ENCODE results near the gene EIF4G3. TPM values are rescaled to one million over a fixed set of nuclear protein-coding genes. Genes with fewer than 3 reads are reported as not detected.

EIF4G3 gene
- total RNA-seq, 1 experiment from 2014 or later = 87.6 TPM

GRCh38 chr1:21099869-21100131 lies 76.9 kb downstream of the EIF4G3 start:
- no TSS peak for BruUV-seq (replicated peaks)
- no peak for DNase-seq (ENCODE audit: unreplicated experiment)
- Mint-ChIP-seq H3K4me3 (ENCODE audit: unreplicated experiment) (no peak overlapping the region), H3K27ac (ENCODE audit: low read depth, unreplicated experiment) (no peak overlapping the region), H3K9me3 (ENCODE audit: unreplicated experiment) (no peaks in the 10 kb centered on the region), H3K4me1 (ENCODE audit: insufficient read depth, unreplicated experiment) (peaks cover 17% of the 10 kb centered on the region), H3K36me3 (ENCODE audit: insufficient read depth, unreplicated experiment) (peaks cover 34% of the 10 kb centered on the region), H3K27me3 (ENCODE audit: insufficient read depth, unreplicated experiment) (no peaks in the 10 kb centered on the region)
- ChIA-PET POLR2A (no interaction called here), CTCF (no interaction called here)
- TF ChIP-seq, protein P1, sequence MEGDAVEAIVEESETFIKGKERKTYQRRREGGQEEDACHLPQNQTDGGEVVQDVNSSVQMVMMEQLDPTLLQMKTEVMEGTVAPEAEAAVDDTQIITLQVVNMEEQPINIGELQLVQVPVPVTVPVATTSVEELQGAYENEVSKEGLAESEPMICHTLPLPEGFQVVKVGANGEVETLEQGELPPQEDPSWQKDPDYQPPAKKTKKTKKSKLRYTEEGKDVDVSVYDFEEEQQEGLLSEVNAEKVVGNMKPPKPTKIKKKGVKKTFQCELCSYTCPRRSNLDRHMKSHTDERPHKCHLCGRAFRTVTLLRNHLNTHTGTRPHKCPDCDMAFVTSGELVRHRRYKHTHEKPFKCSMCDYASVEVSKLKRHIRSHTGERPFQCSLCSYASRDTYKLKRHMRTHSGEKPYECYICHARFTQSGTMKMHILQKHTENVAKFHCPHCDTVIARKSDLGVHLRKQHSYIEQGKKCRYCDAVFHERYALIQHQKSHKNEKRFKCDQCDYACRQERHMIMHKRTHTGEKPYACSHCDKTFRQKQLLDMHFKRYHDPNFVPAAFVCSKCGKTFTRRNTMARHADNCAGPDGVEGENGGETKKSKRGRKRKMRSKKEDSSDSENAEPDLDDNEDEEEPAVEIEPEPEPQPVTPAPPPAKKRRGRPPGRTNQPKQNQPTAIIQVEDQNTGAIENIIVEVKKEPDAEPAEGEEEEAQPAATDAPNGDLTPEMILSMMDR (IDR thresholded peaks at IDR 0.05; ENCODE audit: unreplicated experiment) = no peak
- intact Hi-C loops (cut with micrococcal nuclease) = no loop called here

DNA sequence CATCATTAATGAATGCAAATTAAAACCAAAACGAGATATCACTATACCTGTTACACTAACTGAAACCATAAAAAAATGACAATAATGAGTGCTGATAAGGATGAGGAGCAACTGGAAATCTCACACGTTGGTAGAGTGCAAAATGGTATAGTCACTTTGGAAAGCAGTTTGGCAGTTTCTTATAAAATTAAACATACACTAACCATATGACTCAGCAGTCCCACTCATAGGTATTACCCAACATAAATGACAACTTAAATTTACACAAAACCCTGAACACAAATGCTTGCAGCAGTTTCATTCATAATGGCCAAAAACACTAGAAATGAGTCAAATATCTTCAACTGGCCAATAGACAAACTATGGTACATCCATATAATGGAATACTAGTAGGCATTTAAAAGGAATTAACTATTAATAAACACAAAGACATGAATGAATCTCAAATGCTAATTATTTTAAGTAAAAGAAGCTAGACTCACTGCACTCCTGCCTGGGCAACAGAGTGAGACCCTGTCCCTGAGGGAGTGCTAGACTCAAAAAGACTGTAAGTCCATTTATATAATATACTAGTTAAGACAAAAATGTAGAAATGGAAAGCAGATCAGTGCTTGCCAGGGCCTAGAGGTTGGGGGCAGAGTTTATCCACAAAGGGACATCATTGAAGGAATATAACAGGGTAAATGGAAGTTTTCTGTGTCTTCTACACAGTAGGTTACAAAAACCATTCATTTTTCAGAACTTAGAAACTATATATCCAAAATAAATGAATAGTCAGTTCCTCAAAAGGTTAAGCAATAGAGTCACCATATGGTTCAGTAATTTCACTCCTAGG lies 77.4 kb downstream of the EIF4G3 start:
- no peaks in the 10 kb centered on the region for H3K9me3 Mint-ChIP-seq (ENCODE audit: unreplicated experiment)
- H3K27me3 Mint-ChIP-seq (ENCODE audit: insufficient read depth, unreplicated experiment) = no peaks in the 10 kb centered on the region
- TF ChIP-seq, protein P1 (IDR thresholded peaks at IDR 0.05; ENCODE audit: unreplicated experiment) = no peak
- H3K27ac Mint-ChIP-seq (ENCODE audit: low read depth, unreplicated experiment) = no peak overlapping the region
- BruUV-seq (replicated peaks) = no TSS peak
- peak; percentile 70 for DNase-seq (ENCODE audit: unreplicated experiment)
- POLR2A ChIA-PET = no interaction called here
- H3K36me3 Mint-ChIP-seq (ENCODE audit: insufficient read depth, unreplicated experiment) = peaks cover 33% of the 10 kb centered on the region
- intact Hi-C loops (cut with micrococcal nuclease) = no loop called here
- H3K4me1 Mint-ChIP-seq (ENCODE audit: insufficient read depth, unreplicated experiment) = peaks cover 17% of the 10 kb centered on the region
- CTCF ChIA-PET = no interaction called here
- no peak overlapping the region for H3K4me3 Mint-ChIP-seq (ENCODE audit: unreplicated experiment)

GRCh38 chr1:21098186-21098915 lies 78.3 kb downstream of the EIF4G3 start:
- BruUV-seq (replicated peaks) = no TSS peak
- Mint-ChIP-seq H3K9me3 (ENCODE audit: unreplicated experiment) (no peaks in the 10 kb centered on the region), H3K4me3 (ENCODE audit: unreplicated experiment) (no peak overlapping the region), H3K36me3 (ENCODE audit: insufficient read depth, unreplicated experiment) (peaks cover 31% of the 10 kb centered on the region), H3K4me1 (ENCODE audit: insufficient read depth, unreplicated experiment) (peaks cover 17% of the 10 kb centered on the region), H3K27ac (ENCODE audit: low read depth, unreplicated experiment) (no peak overlapping the region), H3K27me3 (ENCODE audit: insufficient read depth, unreplicated experiment) (no peaks in the 10 kb centered on the region)
- TF ChIP-seq, protein P1 (IDR thresholded peaks at IDR 0.05; ENCODE audit: unreplicated experiment) = no peak
- CTCF ChIA-PET = no interaction called here
- intact Hi-C loops (cut with micrococcal nuclease) = no loop called here
- POLR2A ChIA-PET = no interaction called here
- DNase-seq (ENCODE audit: unreplicated experiment) = no peak

DNA sequence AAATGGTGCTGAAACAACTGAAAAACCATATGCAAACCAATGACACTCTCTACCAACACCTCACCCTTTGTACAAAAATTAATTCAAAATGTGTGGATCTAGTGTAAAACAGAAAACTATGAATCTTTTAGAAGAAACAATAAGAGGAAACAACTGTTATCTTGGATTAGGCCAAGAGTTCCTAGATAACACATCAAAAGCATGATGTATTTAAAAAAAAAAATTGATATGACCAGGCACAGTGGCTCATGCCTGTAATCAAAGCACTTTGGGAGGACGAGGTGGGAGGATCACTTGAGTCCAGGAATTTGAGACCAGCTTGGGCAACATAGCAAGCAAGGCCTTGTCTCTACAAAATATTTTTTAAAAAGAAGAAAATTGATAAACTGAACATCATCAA lies 79.0 kb downstream of the EIF4G3 start:
- Mint-ChIP-seq H3K9me3 (ENCODE audit: unreplicated experiment) (no peaks in the 10 kb centered on the region), H3K36me3 (ENCODE audit: insufficient read depth, unreplicated experiment) (peaks cover 34% of the 10 kb centered on the region), H3K27ac (ENCODE audit: low read depth, unreplicated experiment) (no peak overlapping the region), H3K27me3 (ENCODE audit: insufficient read depth, unreplicated experiment) (no peaks in the 10 kb centered on the region), H3K4me3 (ENCODE audit: unreplicated experiment) (no peak overlapping the region), H3K4me1 (ENCODE audit: insufficient read depth, unreplicated experiment) (peaks cover 17% of the 10 kb centered on the region)
- BruUV-seq (replicated peaks) = no TSS peak
- intact Hi-C loops (cut with micrococcal nuclease) = no loop called here
- TF ChIP-seq, protein P1 (IDR thresholded peaks at IDR 0.05; ENCODE audit: unreplicated experiment) = no peak
- DNase-seq (ENCODE audit: unreplicated experiment) = no peak
- ChIA-PET CTCF (no interaction called here), POLR2A (no interaction called here)

Measured in MCF 10A (cell line).